Measurements from ENCODE around the gene TM9SF1. TPM values are rescaled to one million over a fixed set of nuclear protein-coding genes. Genes with fewer than 3 reads are reported as not detected.

The TM9SF1 gene
- total RNA-seq, 2 donors from 2014 or later, result 23.5 to 42.7 TPM

GRCh38 chr14:24238123-24238522 is 42.9 kb upstream of the TM9SF1 start:
- peaks cover 0 to 47% of the 10 kb centered on the region in 2 donors for H3K4me1 ChIP-seq
- DNase-seq (ENCODE audit: low spot score), result no peak
- H3K4me3 ChIP-seq, result no peak overlapping the region
- no peak overlapping the region for H3K27ac ChIP-seq
- H3K9me3 ChIP-seq, result no peaks in the 10 kb centered on the region
- no peaks in the 10 kb centered on the region for H3K27me3 ChIP-seq
- TF ChIP-seq, protein P1, sequence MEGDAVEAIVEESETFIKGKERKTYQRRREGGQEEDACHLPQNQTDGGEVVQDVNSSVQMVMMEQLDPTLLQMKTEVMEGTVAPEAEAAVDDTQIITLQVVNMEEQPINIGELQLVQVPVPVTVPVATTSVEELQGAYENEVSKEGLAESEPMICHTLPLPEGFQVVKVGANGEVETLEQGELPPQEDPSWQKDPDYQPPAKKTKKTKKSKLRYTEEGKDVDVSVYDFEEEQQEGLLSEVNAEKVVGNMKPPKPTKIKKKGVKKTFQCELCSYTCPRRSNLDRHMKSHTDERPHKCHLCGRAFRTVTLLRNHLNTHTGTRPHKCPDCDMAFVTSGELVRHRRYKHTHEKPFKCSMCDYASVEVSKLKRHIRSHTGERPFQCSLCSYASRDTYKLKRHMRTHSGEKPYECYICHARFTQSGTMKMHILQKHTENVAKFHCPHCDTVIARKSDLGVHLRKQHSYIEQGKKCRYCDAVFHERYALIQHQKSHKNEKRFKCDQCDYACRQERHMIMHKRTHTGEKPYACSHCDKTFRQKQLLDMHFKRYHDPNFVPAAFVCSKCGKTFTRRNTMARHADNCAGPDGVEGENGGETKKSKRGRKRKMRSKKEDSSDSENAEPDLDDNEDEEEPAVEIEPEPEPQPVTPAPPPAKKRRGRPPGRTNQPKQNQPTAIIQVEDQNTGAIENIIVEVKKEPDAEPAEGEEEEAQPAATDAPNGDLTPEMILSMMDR (IDR thresholded peaks at IDR 0.05), result no peak
- H3K36me3 ChIP-seq, result peaks cover 58% of the 10 kb centered on the region

DNA sequence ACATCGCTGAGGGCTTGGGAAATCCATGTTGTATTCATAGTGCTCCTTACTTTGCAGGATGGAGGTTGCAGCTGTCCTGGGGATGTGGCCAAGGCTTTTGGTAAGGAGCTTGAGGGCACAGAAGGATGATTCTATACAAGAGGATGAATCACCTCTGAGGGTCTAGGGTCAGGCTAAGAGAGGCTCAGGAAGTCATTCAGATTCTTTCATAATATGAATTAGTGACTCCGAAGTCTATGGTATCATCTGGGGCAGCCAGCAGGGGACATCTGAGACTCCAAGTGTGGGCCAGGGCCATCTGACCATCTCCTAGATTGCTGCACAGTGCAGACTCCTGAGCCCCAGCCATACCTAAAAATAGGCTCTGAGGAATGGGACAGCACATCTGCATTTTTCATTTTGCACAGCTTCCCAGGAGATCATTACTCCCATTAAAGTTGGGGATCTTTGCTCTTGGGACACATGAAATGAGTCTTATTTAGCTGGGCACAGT is 42.3 kb upstream of the TM9SF1 start:
- H3K27ac ChIP-seq, result no peak overlapping the region

GRCh38 chr14:24236689-24237462 is 41.6 kb upstream of the TM9SF1 start:
- H3K36me3 ChIP-seq, result peaks cover 58% of the 10 kb centered on the region
- H3K4me1 ChIP-seq, result peaks cover 0 to 48% of the 10 kb centered on the region in 2 donors
- no peak overlapping the region for H3K27ac ChIP-seq
- no peaks in the 10 kb centered on the region for H3K27me3 ChIP-seq
- H3K9me3 ChIP-seq, result no peaks in the 10 kb centered on the region
- no peak overlapping the region for H3K4me3 ChIP-seq
- no peak for DNase-seq (ENCODE audit: low spot score)
- TF ChIP-seq, protein P1 (IDR thresholded peaks at IDR 0.05), result no peak

More for the DNA sequence above, 42.3 kb upstream of the TM9SF1 start:
- no peaks in the 10 kb centered on the region for H3K27me3 ChIP-seq
- TF ChIP-seq, protein P1 (IDR thresholded peaks at IDR 0.05), result no peak
- peaks cover 58% of the 10 kb centered on the region for H3K36me3 ChIP-seq
- peaks cover 0 to 50% of the 10 kb centered on the region in 2 donors for H3K4me1 ChIP-seq
- H3K4me3 ChIP-seq, result no peak overlapping the region
- DNase-seq (ENCODE audit: low spot score), result no peak
- no peaks in the 10 kb centered on the region for H3K9me3 ChIP-seq

- DNase-seq (ENCODE audit: low spot score), result no peak
- no peaks in the 10 kb centered on the region for H3K27me3 ChIP-seq
- no peak overlapping the region for H3K4me3 ChIP-seq
- H3K4me1 ChIP-seq, result peaks cover 0 to 46% of the 10 kb centered on the region in 2 donors
- H3K9me3 ChIP-seq, result no peaks in the 10 kb centered on the region
- H3K36me3 ChIP-seq, result peaks cover 56% of the 10 kb centered on the region
- H3K27ac ChIP-seq, result no peak overlapping the region
- TF ChIP-seq, protein P1 (IDR thresholded peaks at IDR 0.05), result no peak
Observed at GRCh38 chr14:24235804-24236688, 40.8 kb upstream of the TM9SF1 start.

GRCh38 chr14:24234095-24235005 is 39.1 kb upstream of the TM9SF1 start:
- H3K4me3 ChIP-seq, result no peak overlapping the region
- TF ChIP-seq, protein P1 (IDR thresholded peaks at IDR 0.05), result no peak

More at GRCh38 chr14:24234095-24235005, 39.1 kb upstream of the TM9SF1 start:
- peaks cover 0 to 34% of the 10 kb centered on the region in 2 donors for H3K4me1 ChIP-seq
- no peak overlapping the region for H3K27ac ChIP-seq
- DNase-seq (ENCODE audit: low spot score), result no peak
- peaks cover 39% of the 10 kb centered on the region for H3K36me3 ChIP-seq
- H3K27me3 ChIP-seq, result no peaks in the 10 kb centered on the region
- H3K9me3 ChIP-seq, result no peaks in the 10 kb centered on the region

All from right atrium auricular region (tissue), 2 donors.